HL-60 (cell line): ENCODE results near the gene GRIN1.

Experiments used
- POLR2AphosphoS5 ChIP-seq: IDR thresholded peaks from 2 replicates; pipeline ENCODE4 v1.6.1; 2012; ENCODE audit warnings: low read depth
- SPI1 ChIP-seq: IDR thresholded peaks from 2 replicates; pipeline ENCODE4 v1.6.1; 2012; ENCODE audit warnings: low read depth, mild to moderate bottlenecking, borderline replicate concordance
- TF ChIP-seq, protein P1 (sequence below): IDR thresholded peaks from one replicate; pipeline ENCODE4 v1.5.1; 2011; ENCODE audit warnings: low read length, control low read depth, inconsistent platforms; ENCODE audit not compliant: insufficient read depth

DNA sequence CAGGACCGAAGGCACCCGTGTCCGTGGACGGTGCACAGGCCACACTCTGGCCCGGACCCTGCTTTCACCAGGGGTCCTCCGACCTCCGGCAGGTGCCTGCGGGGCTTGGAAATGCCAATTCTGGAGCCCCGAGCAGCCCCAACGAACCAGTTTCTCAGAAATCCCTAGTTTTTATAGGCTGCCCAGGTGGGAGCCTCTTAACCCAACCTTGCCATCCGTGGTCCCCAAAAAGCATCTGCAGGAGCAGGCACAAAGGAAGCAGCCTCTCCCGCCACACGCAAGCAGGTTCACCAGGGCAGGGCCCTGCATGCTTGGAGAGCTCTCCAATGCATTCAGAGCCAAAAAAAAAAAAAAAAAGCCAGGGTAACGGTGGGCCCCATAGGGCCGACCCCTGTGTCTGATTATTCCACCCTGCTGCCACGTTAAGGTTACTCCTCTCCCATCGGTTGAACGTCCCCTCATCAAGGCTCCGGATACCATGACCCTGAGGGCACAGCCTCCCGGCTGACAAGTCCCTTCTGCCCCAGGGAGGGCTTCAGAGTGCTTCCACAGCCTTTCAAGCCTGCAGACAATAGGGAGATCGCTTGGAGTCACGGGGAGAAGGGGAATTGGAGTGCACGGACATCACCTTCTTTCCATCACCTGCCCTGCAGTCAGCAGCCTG lies 62.4 kb downstream of the GRIN1 start:
- TF ChIP-seq, protein P1, sequence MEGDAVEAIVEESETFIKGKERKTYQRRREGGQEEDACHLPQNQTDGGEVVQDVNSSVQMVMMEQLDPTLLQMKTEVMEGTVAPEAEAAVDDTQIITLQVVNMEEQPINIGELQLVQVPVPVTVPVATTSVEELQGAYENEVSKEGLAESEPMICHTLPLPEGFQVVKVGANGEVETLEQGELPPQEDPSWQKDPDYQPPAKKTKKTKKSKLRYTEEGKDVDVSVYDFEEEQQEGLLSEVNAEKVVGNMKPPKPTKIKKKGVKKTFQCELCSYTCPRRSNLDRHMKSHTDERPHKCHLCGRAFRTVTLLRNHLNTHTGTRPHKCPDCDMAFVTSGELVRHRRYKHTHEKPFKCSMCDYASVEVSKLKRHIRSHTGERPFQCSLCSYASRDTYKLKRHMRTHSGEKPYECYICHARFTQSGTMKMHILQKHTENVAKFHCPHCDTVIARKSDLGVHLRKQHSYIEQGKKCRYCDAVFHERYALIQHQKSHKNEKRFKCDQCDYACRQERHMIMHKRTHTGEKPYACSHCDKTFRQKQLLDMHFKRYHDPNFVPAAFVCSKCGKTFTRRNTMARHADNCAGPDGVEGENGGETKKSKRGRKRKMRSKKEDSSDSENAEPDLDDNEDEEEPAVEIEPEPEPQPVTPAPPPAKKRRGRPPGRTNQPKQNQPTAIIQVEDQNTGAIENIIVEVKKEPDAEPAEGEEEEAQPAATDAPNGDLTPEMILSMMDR: no peak
- TF ChIP-seq POLR2AphosphoS5 (no peak), SPI1 (no peak)
